Right atrium auricular region (tissue), 2 donors: ENCODE measurements around the gene AFAP1. TPM values are rescaled to one million over a fixed set of nuclear protein-coding genes. Genes with fewer than 3 reads are reported as not detected.

ENCODE experiments used
- DNase-seq: peaks from one replicate; pipeline ENCODE4 v3.0.0-alpha.2; 2019; ENCODE audit warnings: low spot score
- H3K27ac ChIP-seq, 2 donors: fragments of 200-600 bp; sonication (generic); 1 replicate in 1 of 2; 2 replicates in 1 of 2; pipeline ENCODE4 v1.5.1; 2016 to 2019
- H3K27me3 ChIP-seq, 2 donors: fragments of 200-600 bp; sonication (generic); one replicate each; pipeline versions ENCODE4 v1.5.1 to v1.6.0; 2017 to 2019
- H3K36me3 ChIP-seq: fragments of 200-600 bp; sonication (generic); one replicate; pipeline ENCODE4 v1.5.1; 2016
- H3K4me1 ChIP-seq, 2 donors: fragments of 200-600 bp; sonication (generic); one replicate each; pipeline versions ENCODE4 v1.5.1 to v1.6.0; 2017 to 2019
- H3K4me3 ChIP-seq, 2 donors: fragments of 200-600 bp; sonication (generic); 1 replicate in 1 of 2; 2 replicates in 1 of 2; pipeline ENCODE4 v1.5.1; 2017 to 2019; ENCODE audit warnings: mild to moderate bottlenecking in 1 of 2, moderate library complexity in 1 of 2
- H3K9me3 ChIP-seq, 2 donors: fragments of 200-600 bp; sonication (generic); one replicate each; pipeline ENCODE4 v1.5.1; 2019
- total RNA-seq, 2 donors: library from RNA; depleted of rRNA; stranded (reverse); fragments of >200 nt; gene quantifications; one replicate each; pipeline ENCODE4 v1.1.0, GENCODE V29; 2016
- TF ChIP-seq, protein P1 (sequence below), 2 donors: fragments of 200-600 bp; sonication (generic); IDR thresholded peaks; one replicate each; pipeline ENCODE4 v1.5.1; 2019; ENCODE audit warnings: antibody characterized with exemption in 2 of 2

Gene AFAP1
- total RNA-seq, 2 donors from 2014 or later, result 16.2 to 27.2 TPM

DNA sequence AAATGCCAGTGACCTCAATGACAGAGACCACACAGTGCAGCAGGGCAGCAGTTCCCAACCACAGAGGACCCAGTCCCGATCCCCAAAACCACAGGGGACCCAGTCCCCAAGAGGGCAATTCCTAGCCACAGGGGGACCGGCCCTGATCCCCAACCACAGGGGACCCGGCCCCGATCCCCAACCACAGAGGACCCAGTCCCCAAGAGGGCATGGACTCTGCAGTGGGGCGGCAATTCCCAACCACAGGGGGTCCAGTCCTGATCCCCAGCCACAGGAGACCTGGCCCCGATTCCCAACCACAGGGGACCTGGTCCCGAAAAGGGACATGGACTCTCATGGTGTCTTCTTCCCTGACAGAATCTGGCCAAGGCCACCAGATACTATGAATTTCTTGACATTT, 136.3 kb downstream of the AFAP1 start:
- Histone ChIP-seq H3K4me1 (peaks cover 0 to 47% of the 10 kb centered on the region in 2 donors), H3K27ac (no peak overlapping the region), H3K9me3 (no peaks in the 10 kb centered on the region), H3K36me3 (peaks cover 34% of the 10 kb centered on the region), H3K4me3 (no peak overlapping the region), H3K27me3 (no peaks in the 10 kb centered on the region)
- no peak for DNase-seq
- TF ChIP-seq, protein P1, sequence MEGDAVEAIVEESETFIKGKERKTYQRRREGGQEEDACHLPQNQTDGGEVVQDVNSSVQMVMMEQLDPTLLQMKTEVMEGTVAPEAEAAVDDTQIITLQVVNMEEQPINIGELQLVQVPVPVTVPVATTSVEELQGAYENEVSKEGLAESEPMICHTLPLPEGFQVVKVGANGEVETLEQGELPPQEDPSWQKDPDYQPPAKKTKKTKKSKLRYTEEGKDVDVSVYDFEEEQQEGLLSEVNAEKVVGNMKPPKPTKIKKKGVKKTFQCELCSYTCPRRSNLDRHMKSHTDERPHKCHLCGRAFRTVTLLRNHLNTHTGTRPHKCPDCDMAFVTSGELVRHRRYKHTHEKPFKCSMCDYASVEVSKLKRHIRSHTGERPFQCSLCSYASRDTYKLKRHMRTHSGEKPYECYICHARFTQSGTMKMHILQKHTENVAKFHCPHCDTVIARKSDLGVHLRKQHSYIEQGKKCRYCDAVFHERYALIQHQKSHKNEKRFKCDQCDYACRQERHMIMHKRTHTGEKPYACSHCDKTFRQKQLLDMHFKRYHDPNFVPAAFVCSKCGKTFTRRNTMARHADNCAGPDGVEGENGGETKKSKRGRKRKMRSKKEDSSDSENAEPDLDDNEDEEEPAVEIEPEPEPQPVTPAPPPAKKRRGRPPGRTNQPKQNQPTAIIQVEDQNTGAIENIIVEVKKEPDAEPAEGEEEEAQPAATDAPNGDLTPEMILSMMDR (IDR thresholded peaks at IDR 0.05), result no peak

- DNase-seq, result peak; percentile 92
- TF ChIP-seq, protein P1 (IDR thresholded peaks at IDR 0.05), result peak; percentile 90 to 94
- Histone ChIP-seq H3K27me3 (no peaks in the 10 kb centered on the region), H3K27ac (no peak overlapping the region), H3K36me3 (peaks cover 34% of the 10 kb centered on the region), H3K4me3 (no peak overlapping the region), H3K4me1 (peaks cover 0 to 38% of the 10 kb centered on the region in 2 donors), H3K9me3 (no peaks in the 10 kb centered on the region)
Observed at GRCh38 chr4:7802093-7802726, 137.5 kb downstream of the AFAP1 start.

- peaks cover 0 to 33% of the 10 kb centered on the region in 2 donors for H3K4me1 ChIP-seq
- H3K27me3 ChIP-seq, result no peaks in the 10 kb centered on the region
- H3K27ac ChIP-seq, result no peak overlapping the region
- TF ChIP-seq, protein P1 (IDR thresholded peaks at IDR 0.05), result no peak
- H3K4me3 ChIP-seq, result no peak overlapping the region
- no peaks in the 10 kb centered on the region for H3K9me3 ChIP-seq
- no peak for DNase-seq
- peaks cover 35% of the 10 kb centered on the region for H3K36me3 ChIP-seq
Observed at GRCh38 chr4:7801641-7802040, 138.0 kb downstream of the AFAP1 start.

- no peak for DNase-seq
- Histone ChIP-seq H3K9me3 (no peaks in the 10 kb centered on the region), H3K27me3 (no peaks in the 10 kb centered on the region), H3K4me3 (no peak overlapping the region), H3K4me1 (peaks cover 0 to 26% of the 10 kb centered on the region in 2 donors), H3K36me3 (peaks cover 35% of the 10 kb centered on the region), H3K27ac (no peak overlapping the region)
- TF ChIP-seq, protein P1 (IDR thresholded peaks at IDR 0.05), result no peak
Observed at GRCh38 chr4:7801001-7801400, 138.7 kb downstream of the AFAP1 start.

- no peak overlapping the region for H3K4me3 ChIP-seq
- H3K4me1 ChIP-seq, result peaks cover 0 to 20% of the 10 kb centered on the region in 2 donors
- H3K36me3 ChIP-seq, result peaks cover 35% of the 10 kb centered on the region
- TF ChIP-seq, protein P1 (IDR thresholded peaks at IDR 0.05), result no peak
- DNase-seq, result no peak
- H3K9me3 ChIP-seq, result no peaks in the 10 kb centered on the region
- no peak overlapping the region for H3K27ac ChIP-seq
- H3K27me3 ChIP-seq, result no peaks in the 10 kb centered on the region
Observed at GRCh38 chr4:7800410-7800809, 139.3 kb downstream of the AFAP1 start.

GRCh38 chr4:7799736-7800135, 139.9 kb downstream of the AFAP1 start:
- DNase-seq, result no peak
- no peaks in the 10 kb centered on the region for H3K9me3 ChIP-seq
- no peak overlapping the region for H3K27ac ChIP-seq
- H3K27me3 ChIP-seq, result no peaks in the 10 kb centered on the region
- TF ChIP-seq, protein P1 (IDR thresholded peaks at IDR 0.05), result no peak
- no peak overlapping the region for H3K4me3 ChIP-seq
- H3K36me3 ChIP-seq, result peaks cover 35% of the 10 kb centered on the region
- H3K4me1 ChIP-seq, result peaks cover 0 to 14% of the 10 kb centered on the region in 2 donors
